Stimulated activated CD4-positive, alpha-beta T cell treated with anti-CD3 and anti-CD28 coated beads, Interleukin-2, amount 100 ng/mL, for 4 hours (primary cell): Measurements from ENCODE around the gene ATG10.

Experiments
- DNase-seq: peaks from one replicate; pipeline ENCODE4 v3.0.0-alpha.2; 2020; ENCODE audit warnings: low read depth

Gene ATG10

GRCh38 chr5:82165740-82166530 lies 194.1 kb downstream of the ATG10 start:
- peak; percentile 22 for DNase-seq

GRCh38 chr5:82167372-82167935 lies 195.6 kb downstream of the ATG10 start:
- DNase-seq = no peak

GRCh38 chr5:82168294-82168693 lies 196.5 kb downstream of the ATG10 start:
- DNase-seq = no peak

- DNase-seq = no peak
These were observed 198.1 kb downstream of the ATG10 start for GRCh38 chr5:82169892-82170291.

- DNase-seq = peak; percentile 21
These were observed 202.5 kb downstream of the ATG10 start for GRCh38 chr5:82174128-82174918.

- DNase-seq = no peak
These were observed 203.0 kb downstream of the ATG10 start for GRCh38 chr5:82174919-82175219.

GRCh38 chr5:82176115-82176814 lies 204.4 kb downstream of the ATG10 start:
- DNase-seq = no peak

- DNase-seq = no peak
These were observed 206.6 kb downstream of the ATG10 start for GRCh38 chr5:82178378-82178777.

- no peak for DNase-seq
These were observed 210.8 kb downstream of the ATG10 start for GRCh38 chr5:82182662-82183061.

- DNase-seq = no peak
These were observed 212.0 kb downstream of the ATG10 start for GRCh38 chr5:82183828-82184227.

GRCh38 chr5:82185851-82186250 lies 214.0 kb downstream of the ATG10 start:
- no peak for DNase-seq

- DNase-seq = no peak
These were observed 225.7 kb downstream of the ATG10 start for GRCh38 chr5:82197550-82197949.

GRCh38 chr5:82204567-82204966 lies 232.7 kb downstream of the ATG10 start:
- DNase-seq = no peak

- DNase-seq = no peak
These were observed 233.2 kb downstream of the ATG10 start for GRCh38 chr5:82205005-82205404.

- DNase-seq = no peak
These were observed 236.5 kb downstream of the ATG10 start for GRCh38 chr5:82208371-82208770.

- no peak for DNase-seq
These were observed 240.2 kb downstream of the ATG10 start for GRCh38 chr5:82211855-82212572.

- no peak for DNase-seq
These were observed 246.1 kb downstream of the ATG10 start for GRCh38 chr5:82217917-82218316.

GRCh38 chr5:82218374-82219156 lies 246.7 kb downstream of the ATG10 start:
- no peak for DNase-seq

- DNase-seq = no peak
These were observed 249.2 kb downstream of the ATG10 start for GRCh38 chr5:82221020-82221419.

GRCh38 chr5:82222597-82223574 lies 251.1 kb downstream of the ATG10 start:
- no peak for DNase-seq
